Activated T-helper 1 cell treated with Interleukin-2 at 50 U/mL for 16 hours (primary cell): ENCODE results near the gene PCNT.
A peak's percentile ranks its signal among the peaks of the same experiment; 100 is the strongest.
"Not testable (repeated sequence)": the region's sequence is repeated elsewhere in the genome, so short reads cannot be mapped to it uniquely, and the experiment has no call there.

Source experiments
- DNase-seq: peaks from one replicate; pipeline ENCODE4 v3.0.0-alpha.2; 2020; ENCODE audit warnings: low read depth

Gene PCNT

DNA sequence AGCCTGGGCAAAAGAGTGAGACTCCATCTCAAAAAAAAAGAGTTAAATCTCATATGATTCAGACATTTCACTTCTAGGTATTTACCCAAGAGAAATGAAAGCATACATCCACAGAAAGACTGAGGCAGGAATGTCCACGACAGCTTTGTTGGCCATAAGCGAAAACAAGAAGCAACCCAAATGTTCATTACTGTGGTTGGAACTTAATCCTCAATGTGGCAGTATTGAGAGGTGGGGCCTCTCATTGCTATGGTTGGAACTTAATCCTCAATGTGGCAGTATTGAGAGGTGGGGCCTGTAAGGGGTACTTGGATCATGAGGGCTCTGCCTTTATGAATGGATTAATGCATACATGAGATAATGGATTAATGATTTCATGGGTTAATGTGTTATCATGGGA, 15.5 kb upstream of the PCNT start:
- DNase-seq: no peak

GRCh38 chr21:46310260-46310659, 13.7 kb upstream of the PCNT start:
- not testable (repeated sequence) for DNase-seq

GRCh38 chr21:46311568-46311967, 12.4 kb upstream of the PCNT start:
- no peak for DNase-seq

DNA sequence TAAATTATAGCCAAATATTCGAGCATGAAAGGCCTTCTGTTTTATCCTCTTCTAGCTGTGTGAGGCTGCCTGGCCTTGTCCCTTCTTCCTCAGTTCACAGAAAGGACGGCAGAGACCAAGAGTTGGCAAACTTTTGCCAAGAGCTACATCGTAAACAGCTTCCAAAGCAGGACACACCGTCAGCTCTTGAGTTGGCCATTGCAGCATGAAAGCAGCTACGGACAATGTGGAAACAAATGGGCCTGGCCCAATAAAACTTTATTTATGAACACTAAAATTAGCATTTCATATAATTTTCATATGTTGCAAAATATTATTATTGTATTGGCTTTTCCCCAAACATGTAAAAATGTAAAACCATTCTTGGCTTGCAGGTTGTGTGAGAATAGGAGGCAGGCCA, 11.0 kb upstream of the PCNT start:
- DNase-seq: no peak

DNA sequence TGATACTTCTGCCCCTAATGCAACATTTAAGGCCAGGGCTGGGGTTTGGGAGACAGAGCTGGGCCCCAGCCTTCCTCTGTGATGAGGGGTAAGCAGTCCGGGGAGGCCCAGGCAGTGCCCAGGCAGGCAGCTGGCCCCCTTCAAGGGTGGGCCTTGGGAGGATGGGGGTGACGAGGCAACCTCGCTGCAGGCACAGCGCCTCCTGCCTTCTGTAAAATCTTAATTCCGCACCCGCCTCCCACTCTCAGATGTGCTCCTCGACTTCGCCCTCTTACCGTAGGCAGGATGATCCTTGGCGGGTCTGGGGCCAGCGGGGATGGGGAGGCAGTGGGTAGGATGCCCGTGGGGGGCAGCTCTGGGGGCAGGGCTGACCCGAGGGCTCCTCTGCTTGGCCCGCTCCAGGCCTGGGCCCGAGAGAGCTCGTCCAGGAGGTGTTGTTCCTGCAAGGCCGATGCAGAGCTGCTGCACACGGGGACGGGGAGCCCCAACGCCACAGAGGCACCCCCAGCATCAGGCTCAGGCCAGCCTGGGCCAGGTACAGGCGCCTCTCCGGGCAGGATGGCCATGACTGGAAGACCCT, 9.4 kb upstream of the PCNT start:
- DNase-seq: no peak

- DNase-seq: no peak
These were observed 7.1 kb upstream of the PCNT start for GRCh38 chr21:46316708-46317324.

DNA sequence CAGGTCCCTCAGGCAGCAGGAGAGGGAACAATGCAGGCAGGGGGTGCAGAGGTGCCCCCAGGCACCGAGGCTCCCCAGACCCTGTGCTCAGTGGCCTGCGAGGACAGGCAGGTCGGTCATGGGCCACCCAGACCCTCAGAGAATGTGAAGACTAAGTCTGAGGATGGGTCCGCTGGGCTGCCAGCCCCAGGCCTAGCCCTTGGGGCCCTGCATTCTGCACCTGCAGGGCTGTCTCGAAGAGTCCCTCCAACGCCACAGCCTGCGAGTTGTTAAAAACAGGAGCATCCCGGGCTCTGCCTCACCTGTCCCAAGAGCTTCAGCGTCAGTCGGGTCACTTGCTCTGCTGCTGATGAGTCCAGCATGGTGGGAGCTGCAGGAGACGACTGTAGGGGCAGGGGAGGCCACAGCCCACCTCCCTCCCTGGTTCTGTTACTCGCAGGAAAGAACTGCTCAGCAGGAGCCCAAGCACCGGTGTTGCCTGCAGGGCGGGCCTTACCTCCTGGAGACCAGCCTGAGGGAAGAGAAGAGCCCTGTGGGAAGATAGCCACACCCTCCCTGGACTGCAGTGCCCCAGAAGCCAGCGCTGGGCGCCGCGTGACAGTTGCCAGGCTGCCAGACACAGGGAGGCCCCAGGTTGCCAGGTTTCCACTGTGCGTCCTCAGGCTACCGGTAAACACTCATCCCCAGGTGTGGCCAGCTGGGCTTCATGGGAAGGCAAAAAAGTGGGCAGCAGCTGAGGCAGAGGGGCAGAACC, 6.1 kb upstream of the PCNT start:
- DNase-seq: no peak

DNA sequence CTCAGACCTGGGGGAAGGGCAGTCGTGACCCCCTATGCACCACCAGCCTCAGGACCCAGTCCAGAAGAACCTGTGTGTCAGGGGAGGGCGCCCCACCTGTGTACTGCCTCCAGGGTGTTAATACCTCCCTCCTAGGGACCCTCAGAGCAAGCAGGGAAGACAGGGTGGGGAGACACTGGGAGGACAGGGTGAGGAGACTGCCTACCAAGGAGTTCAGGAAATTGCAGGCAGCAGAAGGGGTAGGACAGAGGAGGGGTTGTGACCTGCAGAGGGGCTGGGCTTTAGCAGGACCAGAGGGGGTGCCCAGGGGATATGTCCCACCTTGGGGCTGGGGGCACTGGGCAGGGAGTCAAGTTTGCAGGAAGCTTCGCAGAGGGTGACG, 5.5 kb upstream of the PCNT start:
- no peak for DNase-seq

GRCh38 chr21:46319186-46319585, 4.8 kb upstream of the PCNT start:
- no peak for DNase-seq

- no peak for DNase-seq
These were observed 3.6 kb upstream of the PCNT start for GRCh38 chr21:46320331-46320801.

DNA sequence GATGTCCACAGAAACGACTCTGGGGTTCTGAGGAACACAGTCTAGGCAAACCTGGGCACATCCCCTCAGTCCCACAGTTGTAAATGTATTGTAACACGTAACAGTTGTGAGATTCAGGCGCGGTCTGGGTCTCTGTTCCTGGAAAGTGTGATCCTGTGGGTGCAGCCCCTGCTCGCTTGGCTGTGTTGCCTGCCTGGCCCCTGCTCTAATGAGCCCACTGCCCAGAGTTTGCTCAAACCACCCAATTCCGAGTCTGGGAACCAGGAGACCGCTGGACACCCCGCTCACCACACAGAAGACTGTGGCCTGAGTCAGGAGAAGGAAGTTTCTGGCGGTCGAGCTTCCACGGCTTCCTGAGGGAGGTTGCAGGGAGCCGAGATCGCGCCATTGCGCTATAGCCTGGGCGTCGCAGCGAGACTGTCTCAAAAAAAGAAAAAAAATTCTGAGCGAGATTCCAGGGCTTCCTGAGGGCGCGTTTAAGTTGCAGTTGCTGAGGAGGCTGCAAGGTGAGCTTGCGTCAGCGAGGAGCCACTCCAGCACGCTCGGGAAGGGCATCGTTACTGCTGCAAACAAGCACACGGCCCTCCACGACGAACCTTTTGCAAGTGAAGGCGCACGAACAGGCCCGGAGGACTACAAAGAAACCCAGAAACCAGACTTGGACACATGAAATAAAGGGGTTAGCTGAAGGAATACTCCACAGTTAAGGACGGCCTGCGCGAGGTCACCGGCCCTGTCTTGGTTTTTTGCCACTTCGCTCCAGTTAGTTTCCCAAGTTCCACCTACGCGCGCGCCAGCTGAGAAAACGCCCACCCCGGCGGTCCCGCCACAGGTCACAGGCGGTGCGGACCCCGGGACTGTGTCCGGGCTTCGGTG, 1.4 kb upstream of the PCNT start:
- no peak for DNase-seq

DNA sequence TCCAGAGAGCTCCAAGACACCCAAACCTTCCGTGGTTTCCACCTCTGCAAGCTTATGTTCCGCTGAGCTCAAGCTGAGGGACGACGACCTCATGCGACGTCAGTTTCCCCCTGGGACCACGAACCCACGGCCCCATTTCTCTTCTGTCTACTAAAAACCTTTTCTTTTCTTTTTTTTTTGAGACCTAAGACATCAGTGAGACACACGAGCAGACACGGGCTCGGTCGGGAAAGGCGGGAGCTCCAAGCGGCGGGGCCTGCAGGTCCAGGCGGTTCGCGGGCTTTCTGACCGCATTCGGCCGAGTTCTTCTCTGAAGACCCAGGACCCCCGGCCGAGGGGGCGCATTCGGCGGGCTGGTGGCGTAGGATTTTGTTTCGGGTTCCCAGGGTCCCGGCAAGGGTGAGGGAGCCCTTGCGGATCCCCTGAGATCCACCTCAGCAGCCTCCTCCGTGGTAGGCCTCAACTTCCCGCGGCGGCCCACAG, 688 bp upstream of the PCNT start:
- peak; percentile 3 for DNase-seq

GRCh38 chr21:46324390-46325072, 575 bp downstream of the PCNT start:
- DNase-seq: peak; percentile 83

- peak; percentile 12 for DNase-seq
These were observed 1.3 kb downstream of the PCNT start for GRCh38 chr21:46325073-46325912.

GRCh38 chr21:46326110-46326703, 2.3 kb downstream of the PCNT start:
- no peak for DNase-seq

DNA sequence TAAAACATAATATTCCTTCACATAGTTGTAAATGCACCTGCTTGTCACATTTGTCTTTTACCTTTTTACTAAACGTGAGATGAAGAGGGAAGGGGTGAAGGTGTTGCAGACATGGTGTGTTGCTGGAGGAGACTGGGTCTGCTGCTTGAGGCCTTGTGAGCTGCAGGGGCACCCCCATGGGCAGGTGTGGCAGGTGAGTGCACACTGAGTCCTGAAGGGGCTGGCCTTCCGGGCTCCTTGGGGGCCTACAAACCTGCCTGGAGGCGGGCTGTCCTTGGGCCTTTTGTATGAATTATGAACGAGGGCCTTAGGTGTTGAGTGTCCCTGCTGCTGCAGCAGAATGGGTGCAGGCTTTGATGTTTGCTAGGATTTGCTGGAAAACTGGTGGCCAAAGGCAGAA, 3.8 kb downstream of the PCNT start:
- DNase-seq: no peak

- no peak for DNase-seq
These were observed 4.2 kb downstream of the PCNT start for GRCh38 chr21:46328151-46328550.

- no peak for DNase-seq
These were observed 5.8 kb downstream of the PCNT start for GRCh38 chr21:46329796-46330195.

- no peak for DNase-seq
These were observed 10.6 kb downstream of the PCNT start for GRCh38 chr21:46334351-46335140.

- DNase-seq: no peak
These were observed 12.6 kb downstream of the PCNT start for GRCh38 chr21:46336603-46337002.
